ENCODE results near the gene NFYA.

- TF ChIP-seq, protein P1, sequence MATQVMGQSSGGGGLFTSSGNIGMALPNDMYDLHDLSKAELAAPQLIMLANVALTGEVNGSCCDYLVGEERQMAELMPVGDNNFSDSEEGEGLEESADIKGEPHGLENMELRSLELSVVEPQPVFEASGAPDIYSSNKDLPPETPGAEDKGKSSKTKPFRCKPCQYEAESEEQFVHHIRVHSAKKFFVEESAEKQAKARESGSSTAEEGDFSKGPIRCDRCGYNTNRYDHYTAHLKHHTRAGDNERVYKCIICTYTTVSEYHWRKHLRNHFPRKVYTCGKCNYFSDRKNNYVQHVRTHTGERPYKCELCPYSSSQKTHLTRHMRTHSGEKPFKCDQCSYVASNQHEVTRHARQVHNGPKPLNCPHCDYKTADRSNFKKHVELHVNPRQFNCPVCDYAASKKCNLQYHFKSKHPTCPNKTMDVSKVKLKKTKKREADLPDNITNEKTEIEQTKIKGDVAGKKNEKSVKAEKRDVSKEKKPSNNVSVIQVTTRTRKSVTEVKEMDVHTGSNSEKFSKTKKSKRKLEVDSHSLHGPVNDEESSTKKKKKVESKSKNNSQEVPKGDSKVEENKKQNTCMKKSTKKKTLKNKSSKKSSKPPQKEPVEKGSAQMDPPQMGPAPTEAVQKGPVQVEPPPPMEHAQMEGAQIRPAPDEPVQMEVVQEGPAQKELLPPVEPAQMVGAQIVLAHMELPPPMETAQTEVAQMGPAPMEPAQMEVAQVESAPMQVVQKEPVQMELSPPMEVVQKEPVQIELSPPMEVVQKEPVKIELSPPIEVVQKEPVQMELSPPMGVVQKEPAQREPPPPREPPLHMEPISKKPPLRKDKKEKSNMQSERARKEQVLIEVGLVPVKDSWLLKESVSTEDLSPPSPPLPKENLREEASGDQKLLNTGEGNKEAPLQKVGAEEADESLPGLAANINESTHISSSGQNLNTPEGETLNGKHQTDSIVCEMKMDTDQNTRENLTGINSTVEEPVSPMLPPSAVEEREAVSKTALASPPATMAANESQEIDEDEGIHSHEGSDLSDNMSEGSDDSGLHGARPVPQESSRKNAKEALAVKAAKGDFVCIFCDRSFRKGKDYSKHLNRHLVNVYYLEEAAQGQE (IDR thresholded peaks at IDR 0.05), result no peak
- no peak for TF ChIP-seq CTCF (IDR thresholded peaks at IDR 0.05; ENCODE audit: low read depth, low read length, missing input control)
These were observed 35.5 kb upstream of the NFYA start for GRCh38 chr6:41037107-41037900.
